H1 (cell line): ENCODE results near the gene MYO7B. TPM values are rescaled to one million over a fixed set of nuclear protein-coding genes. Genes with fewer than 3 reads are reported as not detected.
A peak's percentile ranks its signal among the peaks of the same experiment; 100 is the strongest.

Experiments used
- CTCF ChIP-seq, 3 experiments: IDR thresholded peaks; 1 replicate in 2 of 3; 2 replicates in 1 of 3; pipeline versions ENCODE4 v1.5.1 to v1.6.1; 2011; ENCODE audit warnings: low read length in 3 of 3, mild to moderate bottlenecking in 3 of 3, inconsistent platforms in 2 of 3, low read depth in 1 of 3, moderate library complexity in 1 of 3; ENCODE audit not compliant: insufficient read depth in 1 of 3; ENCODE audit errors: control extremely low read depth in 1 of 3
- SAP30 ChIP-seq: fragments of 300-600 bp; sonication (generic); IDR thresholded peaks from 2 replicates; pipeline ENCODE4 v1.7.1; 2012; ENCODE audit warnings: low read length, moderate library complexity, mild to moderate bottlenecking, inconsistent platforms; ENCODE audit not compliant: insufficient read depth, insufficient replicate concordance
- SIN3A ChIP-seq, 2 experiments: IDR thresholded peaks in 1 of 2; conservative IDR thresholded peaks in 1 of 2; 2 replicates each; pipeline ENCODE4 v1.6.1; 2011 to 2012; ENCODE audit warnings: low read length in 2 of 2, improper control_type of control experiment in 1 of 2, low read depth in 1 of 2, mild to moderate bottlenecking in 1 of 2
- polyA plus RNA-seq, 7 experiments: library from polyadenylated mRNA; depleted of rRNA in 3 of 7; stranded (reverse) in 5 of 7; unstranded in 2 of 7; fragments of >200 nt in 5 of 7; fragments of 200-250 nt in 2 of 7; gene quantifications; 1 replicate in 5 of 7; 2 replicates in 1 of 7; 4 replicates in 1 of 7; pipeline versions ENCODE4 v1.2.1 to v1.2.3, GENCODE V29; 2011 to 2013; ENCODE audit warnings: missing spikeins in 2 of 7, mixed read lengths in 2 of 7
- total RNA-seq: library from RNA; stranded (reverse); fragmentation: NEBNext Ultra II Directional; extraction: Animal tissue kit (Norgen Biotek cat#: 25700); gene quantifications from 2 replicates; pipeline ENCODE4 v1.2.1, GENCODE V29; 2021
- TF ChIP-seq, protein P1 (sequence below): IDR thresholded peaks from 2 replicates; pipeline ENCODE4 v1.6.1; 2012; ENCODE audit warnings: inconsistent platforms
- TF ChIP-seq, protein P2 (sequence below): IDR thresholded peaks from 2 replicates; pipeline ENCODE4 v1.6.1; 2011; ENCODE audit warnings: low read depth, mild to moderate bottlenecking, low read length; ENCODE audit not compliant: insufficient read depth

MYO7B gene
- total and polyA plus RNA-seq, 2 of the 8 experiments (the other 6 are each of a cell fraction or from before 2014, with no cell fraction given), result not detected

DNA sequence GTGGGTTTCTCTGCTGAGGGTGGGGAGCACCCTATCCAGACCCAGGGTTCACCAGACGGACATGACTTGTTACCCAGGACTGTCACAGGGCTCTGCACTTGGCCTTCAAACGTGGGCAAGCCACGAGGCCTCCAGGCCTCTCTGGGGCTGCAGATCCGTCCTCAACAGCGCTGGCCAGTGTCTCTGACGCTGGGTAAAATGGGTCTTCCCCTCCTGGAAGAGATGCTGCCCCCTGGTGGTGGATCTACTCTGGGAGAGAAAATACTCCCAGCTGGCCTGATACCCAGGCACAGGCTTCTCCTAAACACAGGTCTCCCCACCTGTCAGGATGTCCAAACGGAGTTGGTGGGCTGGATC lies 114.2 kb downstream of the MYO7B start (continued):
- TF ChIP-seq, protein P1, sequence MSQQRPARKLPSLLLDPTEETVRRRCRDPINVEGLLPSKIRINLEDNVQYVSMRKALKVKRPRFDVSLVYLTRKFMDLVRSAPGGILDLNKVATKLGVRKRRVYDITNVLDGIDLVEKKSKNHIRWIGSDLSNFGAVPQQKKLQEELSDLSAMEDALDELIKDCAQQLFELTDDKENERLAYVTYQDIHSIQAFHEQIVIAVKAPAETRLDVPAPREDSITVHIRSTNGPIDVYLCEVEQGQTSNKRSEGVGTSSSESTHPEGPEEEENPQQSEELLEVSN, result peak; percentile 62
- TF ChIP-seq, protein P2, sequence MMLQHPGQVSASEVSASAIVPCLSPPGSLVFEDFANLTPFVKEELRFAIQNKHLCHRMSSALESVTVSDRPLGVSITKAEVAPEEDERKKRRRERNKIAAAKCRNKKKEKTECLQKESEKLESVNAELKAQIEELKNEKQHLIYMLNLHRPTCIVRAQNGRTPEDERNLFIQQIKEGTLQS, result no peak
- TF ChIP-seq CTCF (IDR thresholded peaks at IDR 0.05; ENCODE audit: control extremely low read depth in 1 of 3, insufficient read depth in 1 of 3, low read depth in 1 of 3, low read length in 3 of 3) (peak in 2 of 3 experiments; percentile 84 to 90; a peak in 3 of 4 replicates), SIN3A (conservative IDR thresholded peaks at IDR 0.05 in 1 of 2, IDR thresholded peaks at IDR 0.05 in 1 of 2; ENCODE audit: low read depth in 1 of 2, low read length in 2 of 2) (no peak), SAP30 (no peak)
